AG09309 (cell line): ENCODE results near the gene RBM34.

Experiments used
- DNase-seq: peaks from one replicate; pipeline ENCODE4 v3.0.0-alpha.2; 2010; ENCODE audit warnings: low read depth
- H3K4me3 ChIP-seq: 2 replicates; pipeline ENCODE4 v1.5.1; 2011; ENCODE audit warnings: mild to moderate bottlenecking, low read depth, low read length, moderate library complexity; ENCODE audit not compliant: control insufficient read depth
- TF ChIP-seq, protein P1 (sequence below): IDR thresholded peaks from 2 replicates; pipeline ENCODE4 v1.5.1; 2011; ENCODE audit warnings: mild to moderate bottlenecking, low read depth, low read length, inconsistent platforms; ENCODE audit not compliant: insufficient read depth, control insufficient read depth; ENCODE audit errors: missing control alignments

RBM34 gene

DNA sequence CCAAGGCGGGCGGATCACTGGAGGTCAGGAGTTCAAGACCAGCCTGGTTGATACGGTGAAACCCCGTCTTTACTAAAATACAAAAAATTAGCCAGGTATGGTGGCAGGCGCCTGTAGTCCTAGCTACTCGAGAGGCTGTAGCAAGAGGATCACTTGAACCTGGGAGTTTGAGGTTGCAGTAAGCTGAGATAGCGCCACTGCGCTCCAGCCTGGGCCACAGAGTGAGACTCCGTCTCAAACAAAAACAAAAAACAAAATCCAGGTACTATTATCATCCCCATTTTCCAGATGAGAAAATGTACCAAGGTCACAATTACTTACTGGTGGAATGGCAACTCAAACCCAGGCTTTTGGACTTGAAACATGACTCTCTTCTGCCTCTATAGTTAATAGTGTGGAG lies 36.9 kb downstream of the RBM34 start:
- DNase-seq, result no peak
- TF ChIP-seq, protein P1, sequence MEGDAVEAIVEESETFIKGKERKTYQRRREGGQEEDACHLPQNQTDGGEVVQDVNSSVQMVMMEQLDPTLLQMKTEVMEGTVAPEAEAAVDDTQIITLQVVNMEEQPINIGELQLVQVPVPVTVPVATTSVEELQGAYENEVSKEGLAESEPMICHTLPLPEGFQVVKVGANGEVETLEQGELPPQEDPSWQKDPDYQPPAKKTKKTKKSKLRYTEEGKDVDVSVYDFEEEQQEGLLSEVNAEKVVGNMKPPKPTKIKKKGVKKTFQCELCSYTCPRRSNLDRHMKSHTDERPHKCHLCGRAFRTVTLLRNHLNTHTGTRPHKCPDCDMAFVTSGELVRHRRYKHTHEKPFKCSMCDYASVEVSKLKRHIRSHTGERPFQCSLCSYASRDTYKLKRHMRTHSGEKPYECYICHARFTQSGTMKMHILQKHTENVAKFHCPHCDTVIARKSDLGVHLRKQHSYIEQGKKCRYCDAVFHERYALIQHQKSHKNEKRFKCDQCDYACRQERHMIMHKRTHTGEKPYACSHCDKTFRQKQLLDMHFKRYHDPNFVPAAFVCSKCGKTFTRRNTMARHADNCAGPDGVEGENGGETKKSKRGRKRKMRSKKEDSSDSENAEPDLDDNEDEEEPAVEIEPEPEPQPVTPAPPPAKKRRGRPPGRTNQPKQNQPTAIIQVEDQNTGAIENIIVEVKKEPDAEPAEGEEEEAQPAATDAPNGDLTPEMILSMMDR, result no peak
- no peak overlapping the region for H3K4me3 ChIP-seq

DNA sequence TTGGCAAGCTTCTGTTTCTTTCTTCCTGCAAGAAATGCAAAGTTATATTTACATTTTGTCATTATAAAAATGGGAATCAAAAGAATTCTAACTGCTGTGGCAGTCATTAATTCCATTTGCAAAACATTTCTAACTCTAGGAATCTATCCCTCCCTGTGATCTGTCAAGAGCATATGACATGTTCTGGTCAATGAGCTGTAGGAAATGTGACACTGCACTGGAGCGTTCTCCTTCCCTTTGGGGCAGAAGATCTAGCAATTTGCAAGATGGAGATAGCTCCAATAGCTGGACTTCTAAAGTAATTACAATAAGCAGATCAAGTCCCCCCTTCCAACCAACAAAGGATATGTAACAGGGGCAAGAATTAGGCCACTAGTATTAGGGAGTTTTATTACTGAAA lies 38.7 kb downstream of the RBM34 start:
- no peak overlapping the region for H3K4me3 ChIP-seq
- no peak for DNase-seq
- TF ChIP-seq, protein P1, result no peak

DNA sequence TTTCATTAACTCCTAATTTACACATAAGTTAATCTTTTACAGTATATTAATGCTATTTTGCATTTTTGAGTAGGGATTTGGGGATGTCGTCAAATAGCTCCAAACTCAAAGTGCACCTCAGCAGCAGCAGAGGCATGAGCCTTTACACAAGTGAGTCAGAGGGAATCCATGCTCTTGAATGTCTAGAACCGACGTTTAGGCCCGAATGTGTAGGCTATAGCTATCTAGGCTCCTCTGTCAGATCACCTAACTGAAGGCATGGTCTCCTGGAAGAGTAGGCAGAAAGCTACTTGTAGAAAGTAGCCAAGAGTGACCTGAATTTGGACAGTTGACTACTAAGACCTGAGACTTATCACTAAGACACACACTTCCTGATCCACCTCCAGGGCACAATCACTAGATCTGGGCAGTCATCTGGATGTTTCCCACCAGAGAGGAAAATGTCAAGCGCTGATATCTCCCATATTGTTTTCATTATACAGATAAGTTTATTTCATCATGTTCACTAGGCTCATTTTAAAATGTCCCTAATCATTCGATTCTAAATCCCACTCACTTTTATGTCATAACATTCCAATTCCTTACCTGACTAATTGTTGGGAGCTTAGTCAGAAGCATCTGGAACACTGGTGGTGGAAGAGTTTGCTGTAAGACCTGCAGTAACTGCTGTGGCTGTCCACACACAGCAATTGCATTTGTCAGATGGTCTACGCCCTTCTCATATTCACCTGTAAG lies 47.7 kb downstream of the RBM34 start:
- no peak for DNase-seq
- TF ChIP-seq, protein P1, result no peak
- no peak overlapping the region for H3K4me3 ChIP-seq

DNA sequence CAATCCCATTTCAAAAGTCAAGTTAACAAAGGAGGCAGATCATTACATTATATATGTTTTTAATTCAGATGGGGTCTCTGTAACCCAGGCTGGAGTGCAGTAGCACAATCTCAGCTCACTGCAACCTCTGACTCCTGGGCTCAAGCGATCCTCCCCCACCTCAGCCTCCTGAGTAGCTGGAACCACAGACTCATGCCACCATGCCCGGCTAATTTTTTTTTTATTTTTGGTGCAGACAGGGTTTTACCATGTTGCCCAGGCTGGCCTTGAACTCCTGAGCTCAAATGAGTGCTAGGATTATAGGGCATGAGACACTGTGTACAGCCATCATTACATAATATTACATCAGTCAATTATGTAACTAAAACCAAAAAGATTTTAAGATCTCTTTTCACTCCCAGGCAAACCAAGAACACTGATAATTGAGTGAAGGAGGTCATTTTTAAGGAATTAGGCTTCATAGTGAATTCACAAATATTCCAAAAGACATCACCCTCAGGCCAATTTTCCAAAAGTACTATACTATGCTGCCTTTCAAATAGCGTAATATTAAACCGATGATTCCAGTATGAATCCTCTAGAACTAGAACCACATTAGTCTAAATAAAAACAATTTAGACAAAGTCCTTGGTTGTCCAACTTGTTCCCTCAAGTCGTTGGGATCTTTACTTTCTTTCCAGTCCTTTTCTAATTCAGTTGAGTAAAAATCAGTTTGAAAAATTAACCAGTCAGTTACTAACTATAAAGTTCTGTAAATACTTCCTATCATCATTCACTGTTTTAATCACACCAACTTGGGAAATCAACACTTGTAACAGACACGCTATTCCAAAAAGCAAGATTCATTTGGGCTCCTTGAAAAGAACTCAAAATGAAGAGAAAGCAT lies 48.5 kb downstream of the RBM34 start:
- no peak for DNase-seq
- TF ChIP-seq, protein P1, result no peak
- H3K4me3 ChIP-seq, result no peak overlapping the region

DNA sequence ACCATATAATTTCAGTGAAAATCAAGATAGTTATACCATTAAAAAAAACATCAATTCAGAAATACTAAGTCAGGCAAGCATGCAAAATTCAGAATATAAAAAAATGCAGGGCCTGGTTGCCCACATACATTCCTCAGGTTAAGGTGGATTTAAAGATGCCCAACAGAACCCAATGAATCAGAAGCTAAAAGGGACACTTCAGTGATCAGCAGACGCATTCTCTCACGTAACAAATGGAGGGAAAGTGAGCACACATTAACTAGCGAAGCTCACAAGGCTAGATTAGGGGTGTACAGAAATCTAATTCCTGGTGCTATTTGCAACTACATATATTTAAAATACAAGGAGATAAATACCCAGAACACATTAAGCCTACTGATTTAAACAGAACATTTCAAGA lies 49.9 kb downstream of the RBM34 start:
- H3K4me3 ChIP-seq, result no peak overlapping the region
- TF ChIP-seq, protein P1, result no peak
- DNase-seq, result no peak

GRCh38 chr1:235108876-235109275 lies 52.2 kb downstream of the RBM34 start:
- TF ChIP-seq, protein P1, result no peak
- H3K4me3 ChIP-seq, result no peak overlapping the region
- DNase-seq, result no peak
